HG03469 (cell line): ENCODE data around the gene MAFB.
A peak's percentile ranks its signal among the peaks of the same experiment; 100 is the strongest.

Experiments used
- ATAC-seq: cut with Tn5 transposase; IDR thresholded peaks from one replicate; pipeline ENCODE4 v1.9.1; 2021; ENCODE audit warnings: mild to moderate bottlenecking, moderate library complexity, moderate number of reproducible peaks; ENCODE audit not compliant: unreplicated experiment

The MAFB gene

GRCh38 chr20:40682104-40682981, 6.7 kb downstream of the MAFB start:
- ATAC-seq: no peak

GRCh38 chr20:40681684-40682083, 7.4 kb downstream of the MAFB start:
- no peak for ATAC-seq

DNA sequence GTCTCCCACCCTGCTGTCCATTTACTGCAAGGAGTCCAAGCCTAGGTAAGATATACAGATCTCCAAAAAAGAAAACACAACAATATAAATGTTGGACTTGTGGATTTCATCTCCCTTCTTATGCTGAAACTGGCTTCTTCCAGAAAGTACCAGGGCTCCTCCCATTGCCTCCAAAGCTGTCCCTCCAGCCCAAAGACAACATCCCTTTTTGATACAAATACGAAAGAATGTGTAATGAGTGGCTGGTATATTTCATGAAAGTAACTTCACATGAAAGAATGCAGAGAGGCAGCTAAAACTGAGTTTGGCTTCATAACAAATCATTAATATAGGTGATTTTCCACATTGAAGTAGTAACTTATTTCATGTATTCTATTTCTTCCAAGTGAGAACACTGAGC, 7.9 kb downstream of the MAFB start:
- ATAC-seq: no peak

GRCh38 chr20:40680161-40680959, 8.7 kb downstream of the MAFB start:
- ATAC-seq: peak; percentile 90

DNA sequence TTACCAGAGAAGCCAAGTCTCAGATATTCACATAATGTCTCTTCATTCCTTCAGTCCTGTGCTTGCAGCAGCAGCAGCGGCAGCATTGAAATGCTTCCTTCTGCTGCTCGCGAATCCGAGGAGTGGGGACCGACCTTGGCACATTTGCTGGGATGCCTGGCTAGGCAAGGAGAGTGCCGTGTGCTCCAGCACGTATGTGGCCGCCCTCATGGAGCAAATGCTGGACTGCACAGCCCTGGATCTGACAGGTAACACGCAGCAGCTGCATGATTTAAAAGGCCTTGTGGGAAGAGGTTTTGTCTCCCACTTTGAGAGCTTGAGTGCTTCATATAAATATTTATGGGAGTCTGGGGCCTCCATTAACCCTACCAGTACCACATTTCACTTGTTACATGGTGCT, 9.9 kb downstream of the MAFB start:
- ATAC-seq: no peak

- no peak for ATAC-seq
Measured at GRCh38 chr20:40678286-40678875, 10.7 kb downstream of the MAFB start.

GRCh38 chr20:40677343-40677924, 11.6 kb downstream of the MAFB start:
- no peak for ATAC-seq

GRCh38 chr20:40676491-40677269, 12.4 kb downstream of the MAFB start:
- ATAC-seq: no peak

DNA sequence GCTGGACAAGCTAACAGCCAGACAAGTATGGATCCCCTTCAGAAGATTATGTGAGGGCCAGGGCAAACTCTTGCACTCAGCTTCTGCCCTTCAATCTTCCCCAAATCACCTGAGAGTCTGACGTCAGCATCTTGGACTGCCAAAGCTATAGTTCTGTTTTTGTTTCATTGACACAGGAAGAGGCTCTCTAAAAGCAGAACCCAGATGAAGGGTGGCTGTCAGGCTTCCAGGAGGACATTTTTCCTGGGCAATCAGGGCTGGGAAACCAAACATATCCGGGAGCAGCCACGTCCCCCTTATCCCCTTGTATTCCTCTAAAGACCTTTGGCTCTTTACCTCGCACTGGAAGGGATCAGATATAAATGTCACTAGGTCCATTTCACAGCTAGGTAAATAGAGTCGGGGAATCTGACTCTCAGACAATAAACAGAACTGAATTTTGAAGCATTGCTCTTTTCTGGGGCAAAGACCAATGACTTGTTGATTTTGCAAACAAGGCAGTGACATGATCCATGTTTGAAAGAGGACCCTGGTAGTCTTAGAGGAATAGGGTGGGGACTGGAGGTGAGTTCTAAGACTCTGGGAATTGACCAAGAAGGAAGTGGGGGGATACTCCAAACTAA, 13.3 kb downstream of the MAFB start:
- no peak for ATAC-seq

DNA sequence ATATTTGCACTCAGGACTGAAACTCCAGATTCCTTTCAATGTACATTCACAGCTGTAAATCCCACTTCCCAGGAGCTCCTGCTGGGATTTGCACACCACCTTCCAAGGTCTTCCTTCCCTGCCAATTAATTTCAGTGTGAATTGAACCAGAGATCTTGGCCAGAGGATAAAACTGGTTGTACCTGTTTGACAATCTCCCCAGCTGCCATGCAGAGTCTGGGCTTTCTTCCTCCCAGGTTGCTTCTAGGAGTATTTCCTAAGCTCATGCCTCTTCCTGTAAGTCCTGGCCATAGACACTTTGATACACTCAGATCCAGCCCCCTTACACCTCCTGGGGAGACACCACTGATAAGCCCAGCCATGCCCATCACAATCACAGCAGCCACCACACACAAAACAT, 15.6 kb downstream of the MAFB start:
- ATAC-seq: no peak

- ATAC-seq: no peak
Measured at GRCh38 chr20:40672095-40672494, 16.9 kb downstream of the MAFB start.

- no peak for ATAC-seq
Measured at GRCh38 chr20:40670253-40670652, 18.8 kb downstream of the MAFB start.

DNA sequence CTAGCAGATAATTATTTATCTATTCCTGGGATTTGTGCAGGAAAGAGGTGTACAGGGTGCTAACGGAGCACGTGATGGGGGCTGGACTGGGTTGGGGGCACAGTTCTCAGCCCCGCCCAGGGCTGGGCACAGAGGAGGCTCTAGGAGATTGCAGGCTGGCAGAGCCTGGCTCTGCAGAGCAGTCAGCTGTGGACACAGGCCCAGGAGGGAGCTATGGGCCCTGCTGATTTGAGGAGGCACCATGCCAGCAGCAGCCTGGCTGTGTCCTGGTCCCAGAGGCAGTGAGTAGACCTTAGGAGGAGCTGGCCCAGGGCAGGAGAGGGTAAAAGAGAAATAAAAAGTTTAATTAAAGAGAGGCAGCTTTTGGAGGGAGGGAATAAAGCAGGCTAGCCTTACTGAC, 19.3 kb downstream of the MAFB start:
- ATAC-seq: no peak

- ATAC-seq: no peak
Measured at GRCh38 chr20:40668449-40669228, 20.4 kb downstream of the MAFB start.

DNA sequence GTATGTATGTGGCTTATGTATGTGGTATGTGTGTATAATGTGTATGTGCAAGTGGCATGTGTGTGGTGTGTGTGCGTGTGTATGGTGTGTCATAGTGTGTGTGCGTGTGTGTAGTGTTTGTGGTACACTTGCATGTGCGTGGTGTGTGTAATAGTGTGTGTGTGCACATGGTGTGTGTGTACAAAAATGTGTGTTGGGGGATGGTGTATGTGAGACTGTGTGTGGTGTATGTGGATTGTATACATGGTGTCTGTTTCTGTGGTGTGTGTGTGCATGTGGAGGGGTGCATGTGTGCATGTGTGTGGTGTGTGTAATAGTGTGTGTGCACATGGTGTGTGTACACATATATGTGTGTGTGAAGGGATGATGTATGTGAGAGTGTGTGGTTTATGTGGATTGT, 21.5 kb downstream of the MAFB start:
- no peak for ATAC-seq

GRCh38 chr20:40666336-40666735, 22.7 kb downstream of the MAFB start:
- ATAC-seq: no peak

DNA sequence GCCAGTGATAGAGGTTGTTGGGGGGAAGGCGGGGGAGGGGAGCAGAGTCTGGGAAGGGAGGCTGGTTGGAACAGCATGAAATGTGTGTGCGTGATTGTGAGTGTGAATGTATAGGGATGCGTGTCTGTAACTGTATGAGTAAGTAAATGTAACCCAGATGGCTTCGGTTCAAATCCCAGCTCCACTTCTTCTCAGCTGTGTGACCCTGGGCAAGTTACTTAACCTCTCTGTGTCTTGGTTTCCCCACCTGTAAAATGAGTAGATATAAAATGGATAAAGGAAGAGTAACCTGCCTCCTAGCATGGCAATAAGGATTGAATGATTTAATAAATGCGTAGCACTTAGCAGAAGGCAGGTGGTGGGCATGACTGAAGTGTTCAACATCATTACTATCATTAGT, 24.1 kb downstream of the MAFB start:
- ATAC-seq: no peak

DNA sequence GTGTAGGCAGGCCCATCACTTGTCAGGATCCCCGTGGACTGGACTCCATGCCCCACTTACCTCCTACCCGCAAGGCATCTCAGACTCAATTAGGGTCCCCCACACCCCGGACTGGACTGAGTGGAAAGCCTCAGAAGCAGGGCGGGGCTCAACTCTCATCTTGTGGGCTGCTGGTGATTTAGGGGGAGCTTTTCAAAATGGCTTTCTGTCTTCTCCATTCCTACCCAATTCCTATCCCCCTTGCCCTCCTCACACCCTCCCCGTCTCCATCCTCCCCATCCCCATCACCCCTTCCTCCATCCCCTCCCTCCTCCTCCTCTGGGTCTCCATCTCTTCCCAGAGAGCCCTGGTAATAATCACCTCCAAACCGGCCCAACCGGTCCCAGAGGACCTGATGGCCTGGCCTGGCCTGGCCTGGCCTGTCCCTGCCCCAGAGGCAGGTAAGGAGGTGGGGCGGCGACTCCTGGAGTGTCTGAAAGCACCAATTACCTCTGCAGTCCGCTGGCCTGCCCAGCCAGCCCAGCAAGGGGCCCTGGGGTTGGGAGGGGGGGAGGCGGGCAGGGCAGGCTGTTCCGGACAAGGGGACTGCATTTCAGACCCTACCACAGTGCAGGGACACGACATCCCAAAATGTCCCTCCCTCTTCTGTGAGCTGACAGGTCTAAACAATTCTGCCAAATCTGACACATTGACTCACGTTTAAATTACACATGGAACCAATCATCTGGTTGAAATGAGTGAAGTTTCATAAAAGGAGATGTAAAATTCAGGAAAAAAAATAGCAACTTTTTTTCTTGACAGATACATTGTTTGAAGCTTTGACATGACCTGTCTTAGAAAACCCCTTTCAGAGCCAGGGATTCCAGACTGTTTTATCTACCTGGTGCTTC, 24.8 kb downstream of the MAFB start:
- ATAC-seq: no peak
